ACHN (cell line): Measurements from ENCODE around the gene GNPAT.
A peak's percentile ranks its signal among the peaks of the same experiment; 100 is the strongest.

Experiments used
- DNase-seq: peaks from one replicate; pipeline ENCODE4 v3.0.0-alpha.2; 2015
- in situ Hi-C: cut with HindIII; loops from 2 replicates; pipeline ENCODE4 v1.10.0; 2017; ENCODE audit warnings: low sequenced_read_pairs, low pct_ligation_motif_present, low pct_unique_long_range_greater_than_20kb

Gene GNPAT

GRCh38 chr1:231234506-231234905 is 6.5 kb upstream of the GNPAT start:
- DNase-seq: no peak
- in situ Hi-C loops: no loop called here

DNA sequence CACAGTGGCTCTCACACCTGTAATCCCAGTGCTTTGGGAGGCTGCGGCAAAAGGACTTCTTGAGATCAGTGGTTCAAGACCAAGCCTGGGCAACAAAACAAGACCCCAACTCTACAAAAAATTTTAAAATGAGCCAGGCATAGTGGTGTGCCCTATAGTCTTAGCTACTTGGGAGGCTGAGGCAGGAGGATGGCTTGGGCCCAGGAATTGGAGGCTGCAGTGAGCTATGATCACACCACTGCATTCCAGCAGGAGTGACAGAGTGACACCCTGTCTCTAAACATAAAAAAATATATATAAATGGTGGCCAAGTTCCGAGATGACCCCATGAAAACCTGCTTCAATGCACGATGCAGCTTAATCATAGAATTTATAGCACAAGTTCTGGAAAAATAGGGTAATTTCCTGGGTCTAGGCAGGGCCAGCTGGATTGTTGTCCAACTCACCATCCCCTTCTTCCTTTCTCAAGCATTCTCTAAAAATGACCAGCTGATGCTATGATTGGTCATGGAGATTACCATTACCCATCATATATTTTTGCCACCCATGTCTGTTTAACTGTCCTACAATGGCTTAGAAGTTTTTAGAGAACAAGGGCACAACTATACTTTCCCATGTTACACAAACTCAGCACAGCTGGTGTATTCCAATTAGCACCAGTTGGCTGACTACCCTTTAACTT is 5.3 kb upstream of the GNPAT start:
- DNase-seq: no peak
- in situ Hi-C loops: no loop called here

DNA sequence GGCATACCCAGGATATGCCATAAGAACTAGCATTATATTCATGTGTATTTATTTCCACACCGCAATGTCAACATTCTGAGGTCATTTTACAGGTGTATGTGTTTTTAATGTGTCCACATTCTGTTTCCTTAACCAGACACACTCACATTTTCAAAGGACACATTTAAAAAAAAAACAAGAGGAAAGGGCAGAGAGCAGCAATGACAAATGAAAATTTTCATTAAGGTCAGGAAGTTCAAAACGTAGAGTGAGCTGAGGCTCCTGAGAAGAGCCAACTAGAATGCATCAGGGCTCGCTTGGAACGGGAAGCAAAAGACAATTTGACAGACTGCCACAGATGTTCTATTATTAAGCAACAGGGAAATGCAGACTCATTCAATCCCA is 4.8 kb upstream of the GNPAT start:
- no peak for DNase-seq
- in situ Hi-C loops: no loop called here

- no peak for DNase-seq
- in situ Hi-C loops: no loop called here
These were observed 4.1 kb upstream of the GNPAT start for GRCh38 chr1:231236938-231237337.

GRCh38 chr1:231238298-231238697 is 2.7 kb upstream of the GNPAT start:
- in situ Hi-C loops: no loop called here

DNA sequence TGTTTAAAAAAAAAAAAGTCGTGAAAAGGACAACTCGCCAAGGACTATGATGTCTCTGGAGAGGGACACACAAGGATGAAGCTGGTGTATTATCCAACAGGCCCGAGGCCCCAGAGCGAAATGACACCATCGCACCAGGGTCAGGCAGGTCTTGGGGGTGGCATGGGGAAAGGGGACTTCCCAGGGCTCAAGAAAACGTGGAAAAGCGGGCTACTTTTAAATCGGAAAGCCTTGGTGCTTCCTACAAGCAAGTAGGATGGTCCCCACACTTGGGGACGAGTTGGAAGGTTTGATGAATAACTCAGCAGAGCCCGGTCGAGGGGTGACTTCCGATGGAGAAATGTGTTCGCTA is 505 bp upstream of the GNPAT start:
- DNase-seq: peak; percentile 22
- in situ Hi-C loops: no loop called here

More at GRCh38 chr1:231238298-231238697, 2.7 kb upstream of the GNPAT start:
- DNase-seq: no peak

- in situ Hi-C loops: no loop called here
- DNase-seq: peak; percentile 38
These were observed 738 bp downstream of the GNPAT start for GRCh38 chr1:231241750-231242149.

- peak; percentile 23 for DNase-seq
- in situ Hi-C loops: no loop called here
These were observed 1.6 kb downstream of the GNPAT start for GRCh38 chr1:231242516-231243198.

DNA sequence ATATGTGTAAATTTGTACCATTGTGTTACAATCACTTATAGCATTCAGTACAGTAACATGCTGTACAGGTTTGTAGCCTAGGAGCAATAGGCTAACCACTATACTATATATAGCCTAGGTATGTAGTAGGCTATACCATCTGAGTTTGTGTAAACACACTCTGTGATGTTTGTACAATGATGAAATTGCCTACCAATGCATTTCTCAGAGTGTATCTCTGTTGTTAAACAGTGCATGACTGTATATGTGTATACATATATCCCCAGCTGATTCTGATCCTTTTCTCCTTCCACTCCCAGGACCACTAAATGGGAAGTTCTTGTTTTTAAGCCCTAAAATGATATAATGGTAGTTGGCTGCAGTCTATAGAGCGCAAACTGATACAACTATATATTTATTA is 7.8 kb downstream of the GNPAT start:
- no peak for DNase-seq
- in situ Hi-C loops: no loop called here

GRCh38 chr1:231252336-231252735 is 11.3 kb downstream of the GNPAT start:
- DNase-seq: no peak
- in situ Hi-C loops: no loop called here

DNA sequence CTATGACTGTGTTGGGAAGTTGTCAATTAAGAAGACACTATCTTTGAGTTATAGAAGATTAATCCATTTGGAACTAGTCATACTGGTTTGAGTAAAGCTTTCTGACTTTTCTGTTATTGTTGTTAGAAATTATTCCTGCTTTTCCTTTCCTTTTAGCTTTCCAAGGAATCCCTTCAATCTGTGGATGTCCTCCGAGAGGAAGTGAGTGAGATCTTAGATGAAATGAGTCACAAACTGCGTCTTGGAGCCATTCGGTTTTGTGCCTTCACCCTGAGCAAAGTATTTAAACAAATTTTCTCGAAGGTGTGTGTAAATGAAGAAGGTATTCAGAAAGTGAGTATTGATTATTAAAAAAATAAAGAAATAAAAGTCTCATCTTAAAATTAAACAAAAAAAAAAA is 19.3 kb downstream of the GNPAT start:
- DNase-seq: no peak
- in situ Hi-C loops: no loop called here

DNA sequence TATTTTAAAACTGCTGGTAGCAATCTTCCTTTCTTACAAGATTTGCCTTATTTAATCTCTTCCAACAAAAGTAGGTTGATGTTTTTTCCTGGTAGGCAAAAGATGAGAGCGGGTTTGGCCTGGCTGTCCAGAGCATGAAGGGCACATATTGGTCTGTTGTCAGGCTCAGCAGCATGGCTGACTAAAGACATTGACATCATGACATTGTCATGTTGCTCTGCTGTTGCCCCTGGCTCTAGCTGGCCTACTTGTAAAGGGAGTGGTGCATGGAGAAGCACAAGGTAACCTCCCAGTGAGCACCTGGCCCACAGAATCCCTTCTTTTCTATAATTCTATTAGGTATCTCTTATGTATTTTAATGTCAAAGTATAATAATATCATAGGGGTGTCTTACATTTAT is 23.6 kb downstream of the GNPAT start:
- DNase-seq: no peak
- in situ Hi-C loops: no loop called here

GRCh38 chr1:231265379-231265778 is 24.4 kb downstream of the GNPAT start:
- DNase-seq: no peak
- in situ Hi-C loops: no loop called here

DNA sequence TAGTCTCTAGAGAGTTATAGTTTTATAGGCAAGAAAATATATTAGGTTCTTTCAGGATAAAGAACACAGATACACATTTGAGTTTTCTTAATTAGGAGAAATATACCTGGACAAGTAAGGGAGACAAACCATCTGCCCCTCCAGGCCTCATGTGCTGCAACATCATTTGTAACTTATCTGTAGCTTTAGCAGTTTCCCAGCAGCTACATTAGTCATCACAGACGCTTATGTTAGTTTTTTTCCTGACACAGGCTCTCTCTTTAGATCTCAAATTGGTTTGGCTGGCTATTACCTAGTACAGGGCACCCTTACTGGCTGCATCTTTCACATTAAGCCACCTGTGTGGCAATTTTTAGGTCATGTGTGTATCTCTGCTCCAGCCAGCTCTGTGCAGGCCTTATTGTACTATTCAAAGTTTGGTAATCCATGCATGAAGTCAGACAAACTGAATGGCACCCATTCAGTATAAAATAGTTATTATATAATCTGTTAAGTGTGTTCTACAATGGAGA is 25.9 kb downstream of the GNPAT start:
- in situ Hi-C loops: no loop called here
- no peak for DNase-seq

- in situ Hi-C loops: no loop called here
- DNase-seq: no peak
These were observed 31.2 kb downstream of the GNPAT start for GRCh38 chr1:231272173-231272572.

- in situ Hi-C loops: no loop called here
- no peak for DNase-seq
These were observed 31.9 kb downstream of the GNPAT start for GRCh38 chr1:231272880-231273279.

GRCh38 chr1:231274119-231274825 is 33.3 kb downstream of the GNPAT start:
- peak; percentile 36 for DNase-seq
- in situ Hi-C loops: no loop called here

- no peak for DNase-seq
- in situ Hi-C loops: no loop called here
These were observed 37.2 kb downstream of the GNPAT start for GRCh38 chr1:231278100-231278790.

DNA sequence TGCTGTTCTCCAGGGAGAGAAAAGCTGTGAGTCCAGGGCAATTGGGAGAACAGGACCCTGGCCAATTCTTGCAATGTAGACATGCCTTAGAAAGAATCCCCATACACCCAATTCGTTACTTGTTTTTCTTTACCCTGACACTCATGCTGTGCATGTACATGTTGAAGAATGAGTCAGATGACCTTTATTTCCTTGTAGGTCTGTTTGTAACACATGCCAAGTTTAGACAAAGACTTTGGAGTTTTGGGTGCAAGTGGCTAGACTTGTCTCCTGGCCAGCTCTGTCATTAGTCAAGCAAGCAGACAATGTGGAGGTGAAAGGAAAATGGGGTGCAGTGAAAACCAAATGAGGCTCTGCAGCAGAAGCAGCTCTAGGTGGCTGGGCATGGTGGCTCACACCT is 38.1 kb downstream of the GNPAT start:
- no peak for DNase-seq
- in situ Hi-C loops: no loop called here
